A549 (cell line): Measurements from ENCODE around the gene SLC4A4. TPM values are rescaled to one million over a fixed set of nuclear protein-coding genes. Genes with fewer than 3 reads are reported as not detected.

Experiments used
- ATAC-seq, 2 experiments: fragments of 200-7000 bp in 1 of 2; fragments of >200 bp in 1 of 2; cut with Nextera tagmentation in 1 of 2; cut with Tn5 transposase in 1 of 2; 3 replicates each; pipeline versions ENCODE4 v1.8.0 to v1.9.1; 2018 to 2020; ENCODE audit warnings: mild to moderate bottlenecking in 1 of 2, moderate library complexity in 1 of 2
- CTCF ChIA-PET: fragments of 300-600 bp; sonication (Branson Sonifier 250); formaldehyde crosslinking; extraction: SDS; loops from one replicate; lab custom pipeline; 2021; ENCODE audit warnings: antibody characterized with exemption, inconsistent platforms; lab: Yijun Ruan, JAX
- POLR2A ChIA-PET: fragments of 350-600 bp; formaldehyde crosslinking; extraction: SDS; loops from one replicate; lab custom pipeline; 2021; ENCODE audit warnings: antibody characterized with exemption, inconsistent platforms; lab: Yijun Ruan, JAX
- DNase-seq, 2 experiments: peaks; one replicate each; pipeline versions ENCODE4 v3.0.0 to v3.0.0-alpha.2; 2011 to 2016; ENCODE audit warnings: low read depth in 1 of 2, low spot score in 1 of 2
- FAIRE-seq: peaks from 2 replicates; lab custom pipeline; 2011; peaks lifted over from hg19 to GRCh38; lab: Jason Lieb, UNC
- H3K27ac ChIP-seq, 2 experiments: fragments of >200 bp; sonication (Bioruptor Twin); formaldehyde crosslinking; 3 replicates each; pipeline ENCODE4 v1.5.1; 2016 to 2017
- H3K4me1 ChIP-seq: fragments of >200 bp; sonication (Bioruptor Twin); formaldehyde crosslinking; 3 replicates; pipeline ENCODE4 v1.6.1; 2016
- H3K4me2 ChIP-seq: fragments of >200 bp; sonication (Bioruptor Twin); formaldehyde crosslinking; 3 replicates; pipeline ENCODE4 v1.6.1; 2016
- H3K4me3 ChIP-seq: fragments of >200 bp; sonication (Bioruptor Twin); formaldehyde crosslinking; 3 replicates; pipeline ENCODE4 v1.5.1; 2016
- H3K9me3 ChIP-seq: fragments of >200 bp; sonication (Bioruptor Twin); formaldehyde crosslinking; 3 replicates; pipeline ENCODE4 v1.6.1; 2016
- BCL3 ChIP-seq: fragments of >200 bp; sonication (Bioruptor Twin); formaldehyde crosslinking; IDR thresholded peaks from 3 replicates; pipeline ENCODE4 v1.6.1; 2016
- FOXS1 ChIP-seq: fragments of 250-450 bp; sonication (Bioruptor Pico); IDR thresholded peaks from 2 replicates; pipeline ENCODE4 v1.5.0; 2020; ENCODE audit warnings: mild to moderate bottlenecking, moderate library complexity
- HDAC2 ChIP-seq: fragments of 200-600 bp; sonication (generic); IDR thresholded peaks from 2 replicates; pipeline ENCODE4 v1.6.1; 2016
- MAFK ChIP-seq: fragments of 450-650 bp; IDR thresholded peaks from 2 replicates; pipeline ENCODE4 v1.6.1; 2014; ENCODE audit not compliant: partially characterized antibody
- WGBS: methylation state at CpG from one replicate; pipeline ENCODE4 v1.1.6; 2017; ENCODE audit errors: missing lambda C conversion rate; 5-methylcytosine and 5-hydroxymethylcytosine counted together
- polyA plus RNA-seq, 4 experiments: library from polyadenylated mRNA; depleted of rRNA in 3 of 4; stranded (reverse); fragments of >200 nt; fragmentation: RNase III in 1 of 4; extraction: RNeasy Plus Mini Kit Qiagen cat#74134 plus additional on column Dnase treatment in 1 of 4; gene quantifications; 2 replicates in 3 of 4; 3 replicates in 1 of 4; pipeline ENCODE4 v1.2.3, GENCODE V29; 2011 to 2017

SLC4A4 gene
- polyA plus RNA-seq, 2 of the 4 experiments (the other 2 are of a cell fraction), result 1.8 to 2.9 TPM

DNA sequence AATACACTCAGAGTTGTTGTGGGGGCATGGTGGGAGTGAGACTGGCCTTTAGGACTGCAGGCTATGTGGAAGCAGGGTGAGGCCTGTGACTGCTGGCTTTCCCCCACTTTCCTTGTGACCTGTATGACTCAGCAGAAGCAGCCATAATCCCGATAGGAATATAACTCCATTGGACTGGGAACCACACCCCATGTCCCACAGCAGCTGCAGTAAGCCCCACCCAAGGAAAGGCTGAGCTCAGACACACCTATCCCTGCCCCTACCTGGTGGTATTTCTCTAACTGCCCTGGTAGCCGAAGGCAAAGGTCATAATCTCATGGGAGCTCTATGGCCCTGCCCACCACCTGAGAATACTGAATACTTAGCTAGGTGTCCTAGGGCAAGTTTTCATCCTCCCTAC is 275.8 kb downstream of the SLC4A4 start:
- ChIA-PET CTCF (no interaction called here), POLR2A (no interaction called here)
- DNase-seq (peak in 1 of 2 experiments; percentile 26), FAIRE-seq (no peak), ATAC-seq (no peak)
- TF ChIP-seq FOXS1 (CRISPR knock-in tag) (no peak), MAFK (peak; percentile 8)
- H3K4me1 ChIP-seq, result peaks cover 3% of the 10 kb centered on the region
- peaks cover 4% of the 10 kb centered on the region; the same call in 1 of the 3 replicates for H3K9me3 ChIP-seq
- H3K27ac ChIP-seq, result peak overlapping the region; percentile 13 to 64; a peak in 3 of 6 replicates
- H3K4me2 ChIP-seq, result no peak overlapping the region
- 60% methylated on average over 2 of the region's 2 CpGs for WGBS
- no peak overlapping the region for H3K4me3 ChIP-seq

GRCh38 chr4:71616168-71616811 is 277.5 kb downstream of the SLC4A4 start:
- ChIA-PET POLR2A (no interaction called here), CTCF (no interaction called here)
- no peak for FAIRE-seq
- 73% methylated on average over 3 of the region's 3 CpGs for WGBS
- Histone ChIP-seq H3K4me2 (no peak overlapping the region), H3K9me3 (peaks cover 6% of the 10 kb centered on the region; the same call in 1 of the 3 replicates), H3K4me3 (no peak overlapping the region), H3K27ac (no peak overlapping the region), H3K4me1 (no peaks in the 10 kb centered on the region)
- DNase-seq, result no peak
- no peak for TF ChIP-seq BCL3
- TF ChIP-seq HDAC2, result no peak
- ATAC-seq, result no peak
